HUES6 (cell line): ENCODE data around the gene ABO.
"Not testable (repeated sequence)": the region's sequence is repeated elsewhere in the genome, so short reads cannot be mapped to it uniquely, and the experiment has no call there.

ENCODE experiments used
- H3K27ac ChIP-seq: 2 replicates; pipeline ENCODE4 v1.7.0; 2013; ENCODE audit warnings: low read depth, mild to moderate bottlenecking, low read length, inconsistent platforms
- H3K27me3 ChIP-seq: 2 replicates; pipeline ENCODE4 v1.6.1; 2013; ENCODE audit warnings: low read length; ENCODE audit not compliant: control insufficient read depth, insufficient read depth
- H3K36me3 ChIP-seq: 2 replicates; pipeline ENCODE4 v1.6.1; 2013; ENCODE audit warnings: low read length; ENCODE audit not compliant: control insufficient read depth, insufficient read depth
- H3K4me1 ChIP-seq: 2 replicates; pipeline ENCODE4 v1.6.1; 2013; ENCODE audit warnings: low read length; ENCODE audit not compliant: control insufficient read depth, insufficient read depth
- H3K4me3 ChIP-seq: 2 replicates; pipeline ENCODE4 v1.5.1; 2013; ENCODE audit warnings: low read depth, low read length
- H3K9ac ChIP-seq: one replicate; pipeline ENCODE4 v1.6.1; 2013; ENCODE audit warnings: mild to moderate bottlenecking, low read length
- H3K9me3 ChIP-seq: 2 replicates; pipeline ENCODE4 v1.6.1; 2013; ENCODE audit warnings: low read depth, low read length; ENCODE audit not compliant: control insufficient read depth, insufficient read depth

Gene ABO

DNA sequence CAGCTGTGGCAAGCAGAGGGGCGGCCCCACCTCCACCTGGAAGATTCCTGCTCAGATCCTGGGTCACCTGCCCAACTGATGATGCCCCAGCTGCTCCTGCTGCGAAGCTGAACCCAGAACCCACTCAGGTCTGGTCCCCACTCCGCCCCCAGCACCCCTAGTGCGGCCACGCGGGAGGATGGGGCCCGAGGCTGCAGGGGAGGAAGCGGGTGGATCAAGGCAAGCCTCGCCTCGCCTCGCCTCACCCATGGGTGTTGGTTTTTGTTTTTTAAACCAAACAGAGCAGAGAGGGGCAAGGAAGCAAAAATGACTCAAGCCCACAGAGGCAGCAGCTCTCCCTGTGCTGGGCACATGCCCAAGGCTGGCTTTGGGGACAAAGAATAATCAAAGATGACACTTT lies 23.2 kb downstream of the ABO start:
- no peak overlapping the region for H3K9ac ChIP-seq
- H3K9me3 ChIP-seq = no peaks in the 10 kb centered on the region
- no peak overlapping the region for H3K4me3 ChIP-seq
- H3K4me1 ChIP-seq = no peaks in the 10 kb centered on the region
- H3K27me3 ChIP-seq = no peaks in the 10 kb centered on the region
- H3K27ac ChIP-seq = no peak overlapping the region
- H3K36me3 ChIP-seq = no peaks in the 10 kb centered on the region

DNA sequence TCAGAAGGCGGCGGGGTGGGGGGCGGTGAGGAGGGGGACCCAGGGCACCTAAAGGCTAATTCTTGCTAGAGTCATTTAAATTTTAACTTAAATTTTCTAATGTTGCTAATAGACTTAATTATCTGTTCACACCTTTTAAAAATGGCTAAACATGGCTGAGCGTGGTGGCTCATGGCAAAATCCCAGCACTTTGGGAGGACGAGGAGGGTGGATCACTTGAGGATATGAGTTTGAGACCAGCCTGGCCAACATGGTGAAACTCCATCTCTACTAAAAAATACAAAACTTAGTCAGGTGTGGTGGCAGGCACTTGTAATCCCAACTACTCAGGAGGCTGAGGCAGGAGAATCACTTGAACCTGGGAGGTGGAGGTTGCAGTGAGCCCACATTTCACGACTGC lies 23.8 kb downstream of the ABO start:
- H3K27ac ChIP-seq, H3K4me1 ChIP-seq, H3K4me3 ChIP-seq, H3K9ac ChIP-seq, H3K27me3 ChIP-seq, H3K9me3 ChIP-seq, H3K36me3 ChIP-seq: not testable (repeated sequence)

DNA sequence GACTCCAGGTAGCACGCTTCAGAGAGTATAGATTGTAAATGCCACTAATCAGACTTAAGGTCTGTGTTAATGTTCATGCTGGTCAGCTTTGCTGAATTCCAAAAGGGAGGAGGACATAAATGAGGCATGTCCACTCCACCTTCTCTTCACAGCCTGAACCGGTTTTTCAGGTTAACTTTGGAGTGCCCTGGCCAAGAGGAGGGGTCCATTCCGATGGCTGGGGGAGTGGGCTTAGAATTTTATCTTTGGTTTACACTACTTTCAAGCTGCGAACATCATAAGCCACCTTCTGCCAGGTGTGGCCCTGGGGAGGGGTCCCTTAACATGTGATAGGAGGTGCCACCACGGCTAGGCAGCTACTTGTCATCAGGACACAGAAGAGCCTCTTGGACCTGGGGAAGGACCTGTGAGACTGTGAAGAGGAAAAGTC lies 24.2 kb downstream of the ABO start:
- no peak overlapping the region for H3K4me3 ChIP-seq
- H3K9me3 ChIP-seq = no peaks in the 10 kb centered on the region
- no peak overlapping the region for H3K9ac ChIP-seq
- no peak overlapping the region for H3K27ac ChIP-seq
- H3K4me1 ChIP-seq = peaks cover 1% of the 10 kb centered on the region; the same call in 1 of the 2 replicates
- H3K36me3 ChIP-seq = no peaks in the 10 kb centered on the region
- H3K27me3 ChIP-seq = no peaks in the 10 kb centered on the region

DNA sequence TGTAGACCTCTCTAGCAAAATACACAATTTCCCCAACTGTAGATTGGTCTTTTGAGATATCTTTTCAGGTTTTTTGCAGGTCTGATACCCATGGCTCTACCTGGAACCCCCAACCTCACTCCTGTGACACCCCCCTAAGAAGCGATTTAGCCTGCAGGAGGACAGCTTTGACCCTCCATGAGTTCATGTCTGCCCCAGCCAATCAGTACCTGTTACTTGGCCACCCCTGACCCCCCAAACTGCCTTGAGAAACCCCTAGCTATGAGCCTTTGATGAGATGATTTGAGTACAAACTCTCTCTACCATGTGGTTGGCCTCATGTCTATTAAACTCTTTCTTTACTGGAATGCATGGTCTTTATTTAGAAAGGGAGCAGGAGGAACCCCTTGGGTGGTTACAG lies 25.7 kb downstream of the ABO start:
- no peak overlapping the region for H3K27ac ChIP-seq
- no peaks in the 10 kb centered on the region for H3K27me3 ChIP-seq
- peaks cover 3% of the 10 kb centered on the region; the same call in 1 of the 2 replicates for H3K4me1 ChIP-seq
- no peak overlapping the region for H3K4me3 ChIP-seq
- H3K9me3 ChIP-seq = no peaks in the 10 kb centered on the region
- H3K9ac ChIP-seq = no peak overlapping the region
- H3K36me3 ChIP-seq = no peaks in the 10 kb centered on the region

DNA sequence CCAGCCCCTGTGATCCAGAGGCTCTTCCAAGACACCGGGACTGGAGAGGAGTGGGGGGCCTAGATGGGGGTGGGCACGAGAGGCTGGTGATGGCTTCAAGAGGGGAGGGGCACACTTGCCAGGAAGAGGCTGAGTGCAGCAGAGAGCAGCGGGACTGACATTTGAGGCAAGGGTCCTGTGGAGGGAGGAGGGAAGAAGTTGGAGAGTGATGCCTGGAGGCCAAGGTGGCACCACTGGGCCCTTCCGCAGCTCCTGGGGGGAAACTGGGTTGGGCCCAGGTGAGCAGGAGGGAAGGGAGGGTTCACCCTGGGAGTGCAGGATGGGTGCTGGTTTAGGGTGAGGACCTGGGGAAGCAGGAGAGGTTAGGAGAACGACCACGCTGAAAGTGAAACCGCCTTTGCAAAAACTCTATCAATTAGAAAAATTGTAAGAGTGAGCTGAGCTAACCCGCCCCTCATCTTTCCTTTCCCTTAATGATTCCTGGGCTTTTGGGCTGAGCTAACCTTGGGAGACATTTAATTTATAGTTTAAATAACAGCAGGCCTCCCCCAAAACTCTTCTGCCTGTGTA lies 26.2 kb downstream of the ABO start:
- Histone ChIP-seq H3K4me1 (peaks cover 3% of the 10 kb centered on the region; the same call in 1 of the 2 replicates), H3K9ac (no peak overlapping the region), H3K4me3 (no peak overlapping the region), H3K27ac (no peak overlapping the region), H3K36me3 (no peaks in the 10 kb centered on the region), H3K9me3 (no peaks in the 10 kb centered on the region), H3K27me3 (no peaks in the 10 kb centered on the region)

DNA sequence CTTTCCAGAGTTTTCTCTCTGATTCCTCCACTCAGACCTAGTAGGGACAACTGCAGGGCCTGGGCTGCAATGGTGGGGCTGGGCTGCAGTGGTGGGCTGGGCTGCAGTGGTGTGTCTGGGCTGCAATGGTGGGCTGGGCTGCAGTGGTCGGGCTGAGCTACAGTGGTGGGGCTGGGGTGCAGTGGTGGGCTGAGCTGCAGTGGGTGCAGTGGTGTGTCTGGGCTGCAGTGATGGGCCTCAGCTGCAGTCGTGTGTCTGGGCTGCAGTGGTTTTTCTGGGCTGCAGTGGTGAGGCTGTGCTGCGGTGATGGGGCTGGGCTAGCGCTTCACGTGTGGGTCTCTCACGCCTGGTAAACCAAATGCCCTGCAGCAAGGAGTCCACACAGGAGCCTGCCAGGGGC lies 27.4 kb downstream of the ABO start:
- no peak overlapping the region for H3K4me3 ChIP-seq
- H3K9me3 ChIP-seq = no peaks in the 10 kb centered on the region
- no peaks in the 10 kb centered on the region for H3K27me3 ChIP-seq
- no peak overlapping the region for H3K9ac ChIP-seq
- no peak overlapping the region for H3K27ac ChIP-seq
- H3K4me1 ChIP-seq = peaks cover 3% of the 10 kb centered on the region; the same call in 1 of the 2 replicates
- no peaks in the 10 kb centered on the region for H3K36me3 ChIP-seq

DNA sequence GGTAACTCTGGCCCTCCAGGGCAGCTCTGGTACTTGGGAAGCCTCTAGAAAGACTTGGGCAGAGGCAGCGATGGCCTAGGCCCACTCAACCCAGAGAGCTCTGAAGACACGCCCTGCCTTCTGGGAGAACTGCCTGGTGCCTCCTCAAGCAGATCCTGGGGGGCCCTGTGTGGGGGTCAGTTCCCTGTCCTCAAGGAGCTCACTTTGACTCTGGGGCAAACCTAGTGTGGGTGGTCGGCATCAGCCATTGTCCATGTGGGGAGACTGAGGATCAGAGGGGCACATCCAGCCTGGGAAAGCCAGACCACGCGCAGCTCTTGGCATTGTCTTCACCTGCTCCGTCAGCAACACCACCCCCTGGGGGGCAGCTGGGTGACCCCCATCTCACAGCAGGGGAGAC lies 28.0 kb downstream of the ABO start:
- Histone ChIP-seq H3K9me3 (no peaks in the 10 kb centered on the region), H3K4me1 (peaks cover 3% of the 10 kb centered on the region; the same call in 1 of the 2 replicates), H3K27me3 (no peaks in the 10 kb centered on the region), H3K9ac (no peak overlapping the region), H3K27ac (no peak overlapping the region), H3K36me3 (no peaks in the 10 kb centered on the region), H3K4me3 (no peak overlapping the region)

DNA sequence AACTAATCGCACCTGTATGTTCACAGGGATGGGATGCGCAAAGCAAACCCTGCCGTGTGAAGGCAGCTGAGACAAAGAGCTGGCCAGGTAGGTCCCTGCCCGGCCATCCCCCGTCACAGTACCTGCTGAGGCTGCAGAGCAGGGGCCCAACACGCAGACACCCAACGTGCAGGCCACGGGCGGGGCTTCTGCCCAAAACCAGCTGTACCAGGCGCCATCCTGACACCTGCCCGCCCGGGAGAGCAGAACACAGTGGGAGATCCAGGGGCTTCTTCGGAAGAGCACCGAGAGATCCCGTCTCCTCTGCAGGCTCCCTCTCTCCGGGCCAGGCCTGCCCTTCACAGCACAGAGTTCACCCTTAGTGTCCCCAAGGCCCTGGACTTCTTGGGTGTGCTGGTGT lies 28.4 kb downstream of the ABO start:
- H3K9ac ChIP-seq = no peak overlapping the region
- H3K27me3 ChIP-seq = no peaks in the 10 kb centered on the region
- no peaks in the 10 kb centered on the region for H3K36me3 ChIP-seq
- no peaks in the 10 kb centered on the region for H3K9me3 ChIP-seq
- peaks cover 3% of the 10 kb centered on the region; the same call in 1 of the 2 replicates for H3K4me1 ChIP-seq
- H3K4me3 ChIP-seq = no peak overlapping the region
- H3K27ac ChIP-seq = no peak overlapping the region

DNA sequence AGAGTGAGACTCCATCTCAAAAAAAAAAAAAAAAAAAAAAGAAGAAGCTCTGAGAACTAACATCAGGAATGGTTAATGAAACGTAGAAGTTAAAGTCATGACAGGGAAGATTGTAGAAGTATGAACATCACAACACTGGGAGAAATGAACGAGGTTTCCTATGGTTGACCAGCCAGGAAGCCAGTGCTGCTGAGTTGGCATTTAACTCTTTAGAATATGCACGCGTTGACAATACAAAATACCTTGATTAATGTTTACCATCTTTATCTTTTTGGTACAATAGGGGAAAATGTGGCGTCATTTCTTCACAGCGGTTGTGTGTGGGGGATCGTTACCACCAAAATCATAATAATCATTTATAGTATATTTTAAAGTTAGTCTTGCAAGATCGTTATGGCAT lies 32.0 kb downstream of the ABO start:
- no peak overlapping the region for H3K9ac ChIP-seq
- H3K9me3 ChIP-seq = no peaks in the 10 kb centered on the region
- H3K36me3 ChIP-seq = no peaks in the 10 kb centered on the region
- H3K27ac ChIP-seq = no peak overlapping the region
- no peak overlapping the region for H3K4me3 ChIP-seq
- peaks cover 6% of the 10 kb centered on the region; the same call in 1 of the 2 replicates for H3K4me1 ChIP-seq
- H3K27me3 ChIP-seq = peaks cover 2% of the 10 kb centered on the region; the same call in 1 of the 2 replicates

DNA sequence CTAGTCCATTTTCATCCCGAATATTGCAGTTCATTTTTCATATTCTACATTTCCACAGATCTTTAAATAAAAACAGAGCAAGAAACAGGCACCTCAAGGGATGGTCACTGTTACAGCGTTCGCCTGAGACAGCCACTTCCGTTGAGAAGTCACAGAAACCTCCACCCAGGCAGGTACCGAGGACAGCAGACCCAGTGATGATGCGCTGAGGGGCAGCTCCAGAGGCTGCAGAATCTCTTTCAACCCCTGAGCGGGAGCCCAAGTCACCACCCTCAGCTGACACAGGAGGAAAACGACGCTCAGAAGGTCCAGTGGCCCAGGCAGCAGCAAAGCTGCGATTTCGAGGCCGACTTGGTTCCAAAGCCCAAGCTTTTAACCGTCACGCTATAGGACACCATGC lies 32.8 kb downstream of the ABO start:
- Histone ChIP-seq H3K9me3 (no peaks in the 10 kb centered on the region), H3K4me1 (peaks cover 9% of the 10 kb centered on the region; the same call in 1 of the 2 replicates), H3K27ac (no peak overlapping the region), H3K27me3 (peaks cover 5% of the 10 kb centered on the region; the same call in 1 of the 2 replicates), H3K36me3 (no peaks in the 10 kb centered on the region), H3K9ac (no peak overlapping the region), H3K4me3 (no peak overlapping the region)

DNA sequence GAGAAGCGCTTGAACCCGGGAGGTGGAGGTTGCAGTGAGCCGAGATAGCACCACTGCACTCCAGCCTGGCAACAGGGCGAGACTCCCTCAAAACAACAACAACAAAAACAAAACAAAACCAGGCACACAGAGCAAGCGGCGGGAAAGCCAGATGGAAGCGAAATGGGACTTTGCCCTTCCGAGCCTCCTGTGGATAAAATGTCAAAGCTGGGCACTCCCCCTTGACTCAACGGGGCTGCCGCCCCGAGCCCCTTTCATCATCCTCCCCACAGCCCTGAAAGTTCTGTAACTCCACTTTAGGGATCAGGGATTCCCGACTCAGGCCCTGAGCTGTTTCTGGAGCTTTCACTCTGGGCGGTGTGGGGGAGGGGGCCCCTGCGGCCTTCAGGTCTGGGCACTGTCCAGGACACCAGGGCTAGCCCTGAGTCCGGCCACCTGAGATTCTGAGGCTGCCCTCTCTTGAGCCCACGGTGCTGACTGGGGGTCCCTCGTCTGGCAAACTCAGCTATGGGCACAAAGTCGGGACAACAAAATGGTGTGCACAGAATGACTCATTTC lies 35.4 kb downstream of the ABO start:
- no peak overlapping the region for H3K4me3 ChIP-seq
- no peak overlapping the region for H3K27ac ChIP-seq
- no peaks in the 10 kb centered on the region for H3K36me3 ChIP-seq
- H3K9ac ChIP-seq = no peak overlapping the region
- H3K27me3 ChIP-seq = peaks cover 15% of the 10 kb centered on the region
- H3K9me3 ChIP-seq = no peaks in the 10 kb centered on the region
- H3K4me1 ChIP-seq = peaks cover 6% of the 10 kb centered on the region; the same call in 1 of the 2 replicates
